Stimulated activated naive CD8-positive, alpha-beta T cell treated with anti-CD3 and anti-CD28 coated beads, Interleukin-15, amount 100 ng/mL, for 72 hours (primary cell): Measurements from ENCODE around the gene ZNF816.

Experiments
- ATAC-seq: fragments of 150-1000 bp; cut with Tn5 transposase; 2 replicates; pipeline ENCODE4 v1.10.0; 2021; ENCODE audit warnings: mild to moderate bottlenecking, moderate library complexity
- DNase-seq, 2 donors: peaks; one replicate each; pipeline ENCODE4 v3.0.0; 2021 to 2022
- H3K27ac Mint-ChIP-seq, 2 donors: one replicate each; pipeline ENCODE4 v1.8.0; 2022; ENCODE audit warnings: mild to moderate bottlenecking in 2 of 2, mixed read lengths in 2 of 2, moderate library complexity in 2 of 2
- H3K27me3 Mint-ChIP-seq: one replicate; pipeline ENCODE4 v1.8.0; 2022; ENCODE audit warnings: mixed read lengths
- H3K4me1 Mint-ChIP-seq: one replicate; pipeline ENCODE4 v1.8.0; 2022; ENCODE audit warnings: mild to moderate bottlenecking, mixed read lengths
- H3K4me3 Mint-ChIP-seq, 2 donors: one replicate each; pipeline ENCODE4 v1.8.0; 2022; ENCODE audit warnings: mild to moderate bottlenecking in 2 of 2, mixed read lengths in 2 of 2, moderate library complexity in 1 of 2
- H3K9me3 Mint-ChIP-seq, 2 donors: one replicate each; pipeline ENCODE4 v1.8.0; 2022; ENCODE audit warnings: mixed read lengths in 2 of 2

The ZNF816 gene

DNA sequence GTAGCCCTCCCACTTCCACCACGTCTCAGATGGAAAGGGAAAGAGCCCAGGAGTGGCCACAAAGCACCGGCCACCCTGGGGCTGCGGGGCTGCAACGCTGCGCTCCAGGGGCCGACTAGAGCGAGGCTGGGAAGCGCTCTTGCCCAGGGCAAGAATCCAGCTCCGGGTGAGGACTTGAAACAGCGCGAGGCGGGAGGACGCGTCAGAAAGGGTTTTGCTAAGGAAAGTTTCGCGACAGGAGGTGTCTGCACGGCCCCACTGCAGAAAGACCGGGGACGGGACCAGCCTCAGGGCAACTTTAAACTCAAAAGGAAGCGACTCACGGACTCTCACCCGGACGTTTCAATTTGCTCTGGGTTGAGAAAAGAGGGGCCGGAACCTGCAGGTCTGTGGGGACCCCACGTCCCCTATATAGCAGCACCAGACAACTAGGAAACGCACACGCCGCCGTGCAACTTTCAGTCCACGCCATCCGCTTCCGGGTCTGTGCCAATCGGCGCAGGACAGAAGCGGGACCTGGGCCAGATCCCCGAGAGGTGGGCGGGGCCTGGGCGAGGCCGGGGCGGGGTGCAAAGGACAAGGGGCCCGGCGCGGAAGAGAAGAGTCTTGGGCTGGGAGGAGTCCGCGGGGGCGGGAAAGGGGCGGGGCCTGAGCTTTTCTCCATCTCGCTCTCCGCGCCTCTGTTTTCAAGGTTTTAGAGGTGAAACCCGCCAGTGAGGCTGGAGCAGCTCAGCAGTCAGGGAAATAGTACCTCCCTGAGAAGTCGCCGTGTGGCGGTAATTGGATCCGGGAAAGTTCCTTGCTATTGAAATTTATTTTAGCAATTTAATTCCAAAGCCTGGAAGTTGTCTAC is at the start of gene ZNF816:
Gene ZNF816, minus strand, starts transcription at position 488 of the 853 bp plus-strand sequence. CDS start 6,792 bp downstream, outside the sequence.
- Mint-ChIP-seq H3K27ac (peak within 1 kb of the TSS; percentile 88 to 98), H3K9me3 (peaks cover 21 to 43% of the 10 kb centered on the region in 2 donors), H3K27me3 (no peaks in the 10 kb centered on the region), H3K4me3 (peak within 1 kb of the TSS; percentile 96 to 99), H3K4me1 (peaks cover 19% of the 10 kb centered on the region)
- DNase-seq, result peak; percentile 98
- ATAC-seq, result peak; percentile 100

DNA sequence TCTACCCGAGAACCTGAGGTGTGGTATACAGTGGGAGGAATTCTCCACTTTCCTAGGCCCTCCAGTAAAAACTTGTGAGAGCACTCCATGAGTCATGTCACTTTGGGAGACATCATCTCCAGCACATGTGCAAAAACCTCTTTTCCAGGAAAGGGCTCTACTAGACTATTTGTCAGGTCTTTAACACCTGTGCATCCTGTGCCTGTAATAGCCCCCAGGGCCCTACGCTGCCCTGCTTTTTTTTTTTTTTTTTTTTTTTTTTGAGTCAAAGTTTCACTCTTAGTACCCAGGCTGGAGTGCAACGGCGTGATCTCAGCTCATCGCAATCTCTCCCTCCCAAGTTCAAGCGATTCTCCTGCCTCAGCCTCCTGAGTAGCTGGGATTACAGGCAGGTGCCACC is 49.3 kb upstream of the ZNF816 start:
- ATAC-seq (no peak), DNase-seq (no peak)
- Mint-ChIP-seq H3K9me3 (peaks cover 34 to 40% of the 10 kb centered on the region in 2 donors), H3K27ac (no peak overlapping the region), H3K27me3 (no peaks in the 10 kb centered on the region), H3K4me3 (no peak overlapping the region), H3K4me1 (no peaks in the 10 kb centered on the region)

DNA sequence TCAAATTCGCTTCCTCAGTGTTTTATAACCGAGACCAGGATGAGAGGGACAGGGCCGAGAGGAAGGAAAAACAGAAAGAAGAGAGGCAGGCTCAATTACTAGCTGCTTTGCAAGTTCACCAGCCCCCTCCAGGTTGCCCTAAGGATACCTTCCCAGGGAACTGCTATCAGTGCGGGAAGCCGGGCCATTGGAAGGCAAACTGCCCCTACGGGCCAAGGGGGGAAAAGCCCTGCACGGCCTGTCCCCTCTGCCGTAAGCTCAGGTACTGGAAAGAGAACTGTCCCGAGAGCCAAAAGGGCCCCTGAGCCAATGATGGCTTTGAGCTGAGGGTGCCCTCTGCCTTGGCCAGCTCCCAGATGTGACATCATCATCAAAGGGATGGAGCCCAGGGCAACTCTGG is 47.8 kb upstream of the ZNF816 start:
- ATAC-seq, result no peak
- Mint-ChIP-seq H3K27ac (no peak overlapping the region), H3K4me1 (no peaks in the 10 kb centered on the region), H3K4me3 (no peak overlapping the region), H3K9me3 (peaks cover 34 to 37% of the 10 kb centered on the region in 2 donors), H3K27me3 (no peaks in the 10 kb centered on the region)
- DNase-seq, result no peak

DNA sequence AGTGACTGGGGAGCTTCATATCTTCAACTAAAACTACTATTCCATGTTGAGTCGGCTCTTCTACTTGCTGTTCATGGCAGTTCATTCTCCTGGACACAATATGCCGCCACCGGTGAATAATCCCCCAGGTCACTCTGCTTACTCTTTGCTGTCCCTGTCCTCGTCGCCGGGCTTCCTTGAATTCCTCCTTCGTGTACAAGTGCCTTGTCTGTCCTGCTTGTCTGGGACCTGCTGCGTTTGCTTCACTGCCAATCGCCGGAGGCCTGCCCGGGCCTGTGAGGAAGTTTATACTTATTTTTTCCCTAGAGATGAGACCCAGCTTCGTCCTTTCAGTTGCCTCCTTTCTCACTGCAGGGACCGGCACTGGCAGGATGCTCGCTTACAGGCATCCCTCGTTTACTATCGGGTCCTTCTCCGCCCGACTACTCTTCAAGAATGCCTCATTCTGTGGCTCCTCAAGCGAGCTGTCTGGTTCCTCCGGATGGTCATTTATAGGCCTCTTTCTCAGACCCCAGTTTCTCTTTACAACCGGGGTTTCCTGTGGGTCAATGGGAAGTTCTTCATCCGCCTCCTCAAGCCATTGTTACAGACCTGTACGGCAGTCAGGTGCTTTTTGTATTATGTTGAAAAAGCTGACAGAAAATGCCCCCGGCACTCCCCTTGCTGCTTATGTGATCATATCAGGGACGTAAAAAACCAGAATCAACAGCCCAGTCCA is 45.5 kb upstream of the ZNF816 start:
- Mint-ChIP-seq H3K27ac (no peak overlapping the region), H3K4me1 (no peaks in the 10 kb centered on the region), H3K9me3 (peaks cover 23 to 26% of the 10 kb centered on the region in 2 donors), H3K4me3 (no peak overlapping the region), H3K27me3 (no peaks in the 10 kb centered on the region)
- DNase-seq, result no peak
- ATAC-seq, result no peak

DNA sequence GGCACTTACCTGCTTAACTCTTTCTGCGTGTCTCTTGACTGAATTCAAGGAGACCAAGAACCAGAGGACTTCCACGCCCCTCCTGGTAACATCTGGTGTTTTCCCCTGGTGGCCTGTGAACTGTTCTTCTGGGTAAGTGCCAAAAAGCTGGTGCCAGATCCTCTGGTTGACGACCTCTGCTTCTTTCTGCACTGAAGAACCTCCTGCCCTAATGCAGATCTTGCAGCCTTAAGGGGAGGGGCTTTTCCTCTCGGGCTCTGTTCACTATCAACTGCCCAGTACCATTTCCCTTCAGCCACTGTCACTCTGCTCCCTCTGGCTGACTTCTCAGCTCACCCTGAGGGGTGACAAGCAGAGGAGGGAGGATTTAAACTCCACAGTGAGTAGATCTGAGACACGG is 44.9 kb upstream of the ZNF816 start:
- Mint-ChIP-seq H3K27ac (no peak overlapping the region), H3K9me3 (peaks cover 20 to 26% of the 10 kb centered on the region in 2 donors), H3K4me3 (no peak overlapping the region), H3K27me3 (no peaks in the 10 kb centered on the region), H3K4me1 (no peaks in the 10 kb centered on the region)
- ATAC-seq (no peak), DNase-seq (no peak)

DNA sequence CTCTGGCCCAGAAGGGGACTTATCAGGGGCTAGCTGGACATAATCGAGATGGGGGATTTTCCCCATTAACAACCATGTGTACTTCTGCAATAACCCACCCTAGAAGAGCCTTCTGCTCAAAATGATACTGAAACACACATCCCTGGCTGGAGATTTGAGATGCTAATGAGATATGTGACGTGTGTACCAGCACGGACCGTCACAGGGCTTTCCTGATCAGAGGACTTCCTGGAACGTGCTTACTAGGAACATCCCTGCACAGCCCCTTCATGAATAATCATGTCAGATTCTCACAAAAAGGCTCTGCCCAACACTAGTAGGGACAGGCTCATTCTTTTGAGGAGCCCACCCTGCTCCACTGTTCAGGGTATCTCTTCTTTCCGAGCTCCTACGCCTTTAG is 44.5 kb upstream of the ZNF816 start:
- Mint-ChIP-seq H3K9me3 (peaks cover 20 to 26% of the 10 kb centered on the region in 2 donors), H3K4me3 (no peak overlapping the region), H3K27ac (no peak overlapping the region), H3K27me3 (no peaks in the 10 kb centered on the region), H3K4me1 (no peaks in the 10 kb centered on the region)
- DNase-seq (no peak), ATAC-seq (no peak)

DNA sequence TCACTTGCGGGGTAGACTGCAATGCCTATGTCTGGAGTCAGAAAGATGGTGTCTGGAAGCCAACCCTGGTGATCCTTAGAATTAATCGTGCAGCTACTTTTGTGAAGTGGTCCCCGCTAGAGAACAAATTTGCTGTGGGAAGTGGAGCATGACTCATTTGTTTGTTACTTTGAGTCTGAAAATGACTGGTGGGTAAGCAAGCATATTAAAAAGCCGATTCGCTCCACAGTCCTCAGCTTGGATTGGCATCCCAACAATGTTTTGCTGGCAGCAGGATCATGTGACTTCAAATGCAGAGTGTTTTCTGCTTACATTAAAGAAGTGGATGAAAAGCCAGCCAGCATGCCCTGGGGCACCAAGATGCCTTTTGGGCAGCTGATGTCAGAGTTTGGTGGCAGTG is 41.6 kb upstream of the ZNF816 start:
- H3K4me3 Mint-ChIP-seq, result no peak overlapping the region
- DNase-seq (no peak), ATAC-seq (no peak)
- no peak overlapping the region for H3K27ac Mint-ChIP-seq
- H3K9me3 Mint-ChIP-seq, result peaks cover 0 to 17% of the 10 kb centered on the region in 2 donors
- no peaks in the 10 kb centered on the region for H3K27me3 Mint-ChIP-seq
- H3K4me1 Mint-ChIP-seq, result no peaks in the 10 kb centered on the region

DNA sequence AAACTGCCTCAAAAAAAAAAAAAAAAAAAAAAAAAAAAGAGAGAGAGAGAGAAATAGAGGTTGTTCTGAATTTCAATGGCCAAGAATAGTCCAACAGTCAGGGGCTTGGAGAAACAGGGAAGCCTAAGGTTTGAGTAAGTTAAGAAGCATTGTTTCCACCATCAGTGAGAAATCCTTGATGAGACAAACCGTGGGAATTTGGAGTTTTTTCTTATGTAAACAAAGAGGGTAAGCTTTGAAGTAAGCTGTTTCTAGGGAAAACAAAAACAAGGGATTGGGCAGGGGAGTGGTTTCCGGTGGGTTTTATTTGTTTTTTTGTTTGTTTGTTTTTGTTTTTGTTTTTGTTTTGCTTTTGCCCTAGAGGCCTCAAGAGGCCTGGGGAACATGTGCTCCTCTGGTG is 39.8 kb upstream of the ZNF816 start:
- no peak overlapping the region for H3K27ac Mint-ChIP-seq
- no peak for ATAC-seq
- peaks cover 0 to 9% of the 10 kb centered on the region in 2 donors for H3K9me3 Mint-ChIP-seq
- no peak for DNase-seq
- no peak overlapping the region for H3K4me3 Mint-ChIP-seq
- no peaks in the 10 kb centered on the region for H3K4me1 Mint-ChIP-seq
- H3K27me3 Mint-ChIP-seq, result no peaks in the 10 kb centered on the region

DNA sequence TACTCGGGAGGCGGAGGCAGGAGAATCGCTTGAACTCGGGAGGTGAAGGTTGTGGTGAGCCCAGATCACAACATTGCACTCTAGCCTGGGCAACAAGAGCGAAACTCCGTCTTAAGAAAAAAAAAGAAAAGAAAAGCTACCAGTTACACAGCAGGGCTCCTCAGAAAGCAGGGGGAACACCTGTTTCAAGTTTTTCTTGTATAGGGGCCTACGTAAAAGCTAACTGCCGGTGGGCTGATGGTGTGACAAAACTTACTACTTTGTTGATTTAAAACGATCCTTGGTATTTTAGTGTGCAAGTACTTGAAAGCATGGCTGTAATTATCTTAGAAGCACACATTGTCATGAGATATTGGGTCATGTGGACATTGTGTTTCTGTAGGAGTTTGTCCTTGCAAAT is 35.3 kb upstream of the ZNF816 start:
- Mint-ChIP-seq H3K27me3 (no peaks in the 10 kb centered on the region), H3K4me3 (no peak overlapping the region), H3K4me1 (peaks cover 9% of the 10 kb centered on the region), H3K9me3 (no peaks in the 10 kb centered on the region), H3K27ac (peak overlapping the region in 1 of 2 donors; percentile 42)
- ATAC-seq (no peak), DNase-seq (no peak)

DNA sequence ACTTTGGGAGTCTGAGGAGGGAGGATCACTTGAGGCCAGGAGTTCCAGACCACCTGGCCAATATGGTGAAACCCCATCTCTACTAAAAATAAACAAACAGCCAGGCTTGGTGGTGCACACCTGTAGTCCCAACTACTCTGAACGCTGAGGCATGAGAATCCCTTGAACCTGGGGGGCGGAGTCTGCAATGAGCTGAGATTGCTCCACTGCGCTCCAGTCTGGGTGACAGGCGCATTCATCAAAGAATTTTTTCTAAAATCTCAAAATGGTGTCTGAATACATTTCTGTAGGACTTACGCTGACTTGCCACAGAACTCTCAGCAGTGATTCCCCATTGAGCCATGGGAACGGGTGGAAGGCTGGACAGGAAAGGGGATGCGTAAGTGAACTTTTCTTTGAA is 33.0 kb upstream of the ZNF816 start:
- Mint-ChIP-seq H3K27me3 (no peaks in the 10 kb centered on the region), H3K4me3 (no peak overlapping the region), H3K4me1 (peaks cover 22% of the 10 kb centered on the region), H3K9me3 (peaks cover 8 to 9% of the 10 kb centered on the region in 2 donors), H3K27ac (no peak overlapping the region)
- ATAC-seq (no peak), DNase-seq (no peak)

DNA sequence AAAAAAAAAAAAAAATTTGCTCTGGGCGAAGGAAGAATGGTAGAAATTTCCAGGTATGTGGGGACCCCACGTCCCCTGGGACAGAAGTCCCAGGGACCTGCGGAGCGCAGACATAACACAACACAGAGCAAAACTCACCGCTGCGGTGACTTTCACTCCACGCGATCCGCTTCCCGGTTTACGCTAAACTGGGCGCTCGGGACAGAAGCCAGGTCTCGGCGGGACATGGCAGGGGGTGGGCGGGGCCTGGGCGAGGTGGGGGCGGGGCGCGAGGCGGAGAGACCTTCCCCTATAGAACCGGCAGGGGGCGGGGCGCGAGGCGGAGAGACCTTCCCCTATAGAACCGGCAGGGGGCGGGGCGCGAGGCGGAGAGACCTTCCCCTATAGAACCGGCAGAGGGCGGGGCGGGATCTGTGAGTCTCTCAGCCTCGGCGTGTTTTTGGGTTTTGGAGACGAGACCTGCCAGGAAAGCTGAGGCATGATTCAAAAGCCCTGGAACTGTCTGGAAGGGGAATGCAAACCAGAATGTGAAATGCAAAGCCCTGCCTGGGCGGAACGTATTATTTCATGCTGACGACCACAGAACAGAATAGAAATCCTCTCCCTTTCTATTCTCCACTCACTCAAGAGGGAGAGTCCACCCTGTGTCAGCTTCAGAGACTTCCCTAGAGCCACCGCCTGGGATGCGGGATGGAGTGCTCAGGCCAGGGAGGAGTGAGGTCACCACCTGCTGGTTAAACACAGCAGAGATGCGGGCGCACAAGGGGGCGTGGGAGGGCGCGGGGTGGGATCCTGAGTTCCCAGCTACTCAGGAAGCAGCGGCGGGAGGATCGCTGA is 30.9 kb upstream of the ZNF816 start:
- Mint-ChIP-seq H3K27me3 (no peaks in the 10 kb centered on the region), H3K9me3 (peaks cover 9 to 18% of the 10 kb centered on the region in 2 donors), H3K4me1 (peaks cover 22% of the 10 kb centered on the region), H3K27ac (peak overlapping the region in 1 of 2 donors; percentile 94), H3K4me3 (peak overlapping the region; percentile 80 to 82)
- DNase-seq, result peak; percentile 87 to 88
- peak; percentile 92 for ATAC-seq

DNA sequence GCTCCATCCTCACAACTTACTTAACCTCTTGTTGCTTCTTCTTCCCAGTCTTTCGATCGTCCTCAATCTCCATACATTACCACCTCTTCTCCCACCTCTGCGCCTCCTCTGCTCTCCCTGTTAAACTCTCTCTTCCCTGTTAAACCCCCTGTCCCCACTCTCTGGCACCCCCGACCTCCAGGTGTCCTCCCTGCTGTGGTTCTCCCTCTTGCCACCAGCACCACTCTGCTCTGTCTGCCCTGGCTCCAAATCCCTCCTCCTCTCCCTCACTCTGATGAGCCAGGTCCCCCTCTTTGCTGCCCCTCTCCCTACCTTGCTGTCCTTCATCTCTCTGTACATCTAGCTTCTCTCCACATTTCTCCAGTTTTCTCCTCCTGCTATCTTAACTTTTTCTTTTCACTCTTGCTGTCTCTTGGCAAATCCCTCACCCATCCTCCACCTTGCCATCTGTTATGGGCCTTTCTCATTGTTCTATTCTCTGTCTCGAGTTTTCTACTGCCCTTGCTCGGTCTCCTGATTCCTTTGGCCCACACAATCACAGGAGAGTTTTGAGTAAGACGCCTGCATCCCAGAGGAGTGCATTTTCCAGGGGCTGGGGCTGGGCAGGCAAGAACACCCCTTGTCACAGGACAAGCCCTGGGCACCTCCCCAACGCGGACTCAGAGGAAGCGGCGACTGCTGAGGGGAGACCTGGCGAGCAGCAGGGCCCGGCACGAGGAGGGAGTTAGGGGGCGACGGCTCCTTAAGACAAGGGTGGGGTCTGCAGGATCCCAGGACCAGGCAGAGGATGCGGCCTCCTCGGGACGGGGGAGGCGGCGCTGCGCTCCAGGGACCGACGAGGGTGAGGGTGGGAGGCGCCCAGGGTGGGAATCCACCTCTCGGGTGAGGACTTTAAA is 29.7 kb upstream of the ZNF816 start:
- Mint-ChIP-seq H3K9me3 (peaks cover 13 to 22% of the 10 kb centered on the region in 2 donors), H3K27ac (peak overlapping the region in 1 of 2 donors; percentile 21), H3K4me1 (peaks cover 22% of the 10 kb centered on the region), H3K27me3 (no peaks in the 10 kb centered on the region), H3K4me3 (peak overlapping the region; percentile 76 to 82)
- DNase-seq, result peak in 1 of 2 donors; percentile 9
- ATAC-seq, result no peak

DNA sequence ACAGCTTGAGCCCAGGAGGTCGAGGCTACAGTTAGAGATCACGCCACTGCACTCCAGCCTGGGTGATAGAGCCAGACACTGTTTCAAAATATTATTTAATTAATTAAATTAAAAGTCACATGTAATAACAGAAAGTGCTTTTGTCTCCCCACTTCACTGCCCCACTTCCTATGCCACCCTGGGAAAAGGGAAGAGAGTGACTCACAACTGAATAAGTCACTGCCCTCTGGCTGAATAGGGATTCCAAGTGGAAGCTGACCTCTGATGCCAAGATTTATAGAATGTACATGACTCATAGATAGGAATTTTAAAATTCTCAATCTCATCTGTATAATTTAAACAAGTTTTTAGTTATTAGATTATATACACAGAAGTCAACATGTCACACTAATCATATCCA is 28.8 kb upstream of the ZNF816 start:
- peak overlapping the region in 1 of 2 donors; percentile 76 for H3K4me3 Mint-ChIP-seq
- DNase-seq (no peak), ATAC-seq (no peak)
- no peaks in the 10 kb centered on the region for H3K27me3 Mint-ChIP-seq
- peaks cover 22% of the 10 kb centered on the region for H3K4me1 Mint-ChIP-seq
- H3K9me3 Mint-ChIP-seq, result peaks cover 20 to 31% of the 10 kb centered on the region in 2 donors
- no peak overlapping the region for H3K27ac Mint-ChIP-seq

DNA sequence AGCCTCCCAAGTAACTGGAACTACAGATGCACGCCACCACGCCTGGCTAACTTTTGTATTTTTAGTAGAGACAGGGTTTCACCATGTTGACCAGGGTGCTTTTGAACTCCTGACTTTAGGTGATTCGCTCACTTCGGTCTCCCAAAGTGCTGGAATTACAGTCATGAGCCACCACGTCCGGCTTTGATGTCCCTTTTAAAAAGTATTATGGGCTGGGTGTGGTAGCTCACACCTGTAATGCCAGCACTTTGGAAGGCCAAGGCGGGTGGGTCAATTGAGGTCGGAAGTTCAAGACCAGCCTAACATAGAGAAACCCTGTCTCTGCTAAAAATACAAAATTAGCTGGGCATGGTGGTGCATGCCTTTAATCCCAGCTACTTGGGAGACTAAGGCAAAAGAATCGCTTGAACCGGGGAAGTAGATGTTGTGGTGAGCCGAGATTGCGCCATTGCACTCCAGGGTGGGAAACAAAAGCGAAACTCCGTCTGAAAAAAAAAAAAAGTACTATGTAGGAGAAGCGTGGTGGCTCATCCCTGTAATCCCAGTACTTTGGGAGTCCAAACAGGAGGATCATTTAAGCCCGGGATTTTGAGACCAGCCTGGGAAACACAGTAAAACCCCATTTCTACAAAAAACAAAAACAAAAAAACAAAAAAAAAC is 28.2 kb upstream of the ZNF816 start:
- Mint-ChIP-seq H3K4me1 (peaks cover 22% of the 10 kb centered on the region), H3K27me3 (no peaks in the 10 kb centered on the region), H3K27ac (no peak overlapping the region), H3K4me3 (no peak overlapping the region), H3K9me3 (peaks cover 21 to 37% of the 10 kb centered on the region in 2 donors)
- no peak for ATAC-seq
- no peak for DNase-seq
